ENCODE data around the gene SLC34A3.

GRCh38 chr9:137265496-137266161 lies 34.9 kb downstream of the SLC34A3 start:
- TF ChIP-seq TAF1 (IDR thresholded peaks at IDR 0.05; ENCODE audit: low read depth, low read length) (no peak), POLR2A (IDR thresholded peaks at IDR 0.05; ENCODE audit: low read depth, low read length) (no peak), SPI1 (IDR thresholded peaks at IDR 0.05; ENCODE audit: low read depth, low read length) (no peak), POLR2AphosphoS5 (IDR thresholded peaks at IDR 0.05; ENCODE audit: low read depth, low read length) (no peak)

Data from GM12891 (cell line).